HFF-Myc (cell line): ENCODE results near the gene NFE2L3.
A peak's percentile ranks its signal among the peaks of the same experiment; 100 is the strongest.

Experiments used
- DNase-seq: peaks from one replicate; pipeline ENCODE4 v3.0.0-alpha.2; 2011; ENCODE audit warnings: low read depth; ENCODE audit errors: extremely low read depth
- H3K4me3 ChIP-seq: replicated peaks from 2 replicates; pipeline ENCODE4 v1.5.1; 2011; ENCODE audit warnings: low read depth, mild to moderate bottlenecking, control low read depth, low read length
- TF ChIP-seq, protein P1 (sequence below): IDR thresholded peaks from 2 replicates; pipeline ENCODE4 v1.5.1; 2012; ENCODE audit warnings: mild to moderate bottlenecking, low read depth, low read length, control low read depth; ENCODE audit errors: missing control alignments

NFE2L3 gene

GRCh38 chr7:26200444-26201246 is 48.6 kb downstream of the NFE2L3 start, which contains the start of gene HNRNPA2B1:
TSS of gene HNRNPA2B1 (minus strand) at chr7:26200746. CDS start at chr7:26200577, 169 bp downstream.
- peak within 1 kb of the TSS; percentile 87 for H3K4me3 ChIP-seq
- peak; percentile 92 for DNase-seq
- TF ChIP-seq, protein P1, sequence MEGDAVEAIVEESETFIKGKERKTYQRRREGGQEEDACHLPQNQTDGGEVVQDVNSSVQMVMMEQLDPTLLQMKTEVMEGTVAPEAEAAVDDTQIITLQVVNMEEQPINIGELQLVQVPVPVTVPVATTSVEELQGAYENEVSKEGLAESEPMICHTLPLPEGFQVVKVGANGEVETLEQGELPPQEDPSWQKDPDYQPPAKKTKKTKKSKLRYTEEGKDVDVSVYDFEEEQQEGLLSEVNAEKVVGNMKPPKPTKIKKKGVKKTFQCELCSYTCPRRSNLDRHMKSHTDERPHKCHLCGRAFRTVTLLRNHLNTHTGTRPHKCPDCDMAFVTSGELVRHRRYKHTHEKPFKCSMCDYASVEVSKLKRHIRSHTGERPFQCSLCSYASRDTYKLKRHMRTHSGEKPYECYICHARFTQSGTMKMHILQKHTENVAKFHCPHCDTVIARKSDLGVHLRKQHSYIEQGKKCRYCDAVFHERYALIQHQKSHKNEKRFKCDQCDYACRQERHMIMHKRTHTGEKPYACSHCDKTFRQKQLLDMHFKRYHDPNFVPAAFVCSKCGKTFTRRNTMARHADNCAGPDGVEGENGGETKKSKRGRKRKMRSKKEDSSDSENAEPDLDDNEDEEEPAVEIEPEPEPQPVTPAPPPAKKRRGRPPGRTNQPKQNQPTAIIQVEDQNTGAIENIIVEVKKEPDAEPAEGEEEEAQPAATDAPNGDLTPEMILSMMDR, result no peak

- no peak for DNase-seq
- TF ChIP-seq, protein P1, result no peak
- peak within 1 kb of the TSS; percentile 87 for H3K4me3 ChIP-seq
Measured at GRCh38 chr7:26201247-26202018, 49.4 kb downstream of the NFE2L3 start, which contains the start of gene CBX3. TSS of gene CBX3 (plus strand) at chr7:26201745. CDS start at chr7:26202999, 1,254 bp downstream.

DNA sequence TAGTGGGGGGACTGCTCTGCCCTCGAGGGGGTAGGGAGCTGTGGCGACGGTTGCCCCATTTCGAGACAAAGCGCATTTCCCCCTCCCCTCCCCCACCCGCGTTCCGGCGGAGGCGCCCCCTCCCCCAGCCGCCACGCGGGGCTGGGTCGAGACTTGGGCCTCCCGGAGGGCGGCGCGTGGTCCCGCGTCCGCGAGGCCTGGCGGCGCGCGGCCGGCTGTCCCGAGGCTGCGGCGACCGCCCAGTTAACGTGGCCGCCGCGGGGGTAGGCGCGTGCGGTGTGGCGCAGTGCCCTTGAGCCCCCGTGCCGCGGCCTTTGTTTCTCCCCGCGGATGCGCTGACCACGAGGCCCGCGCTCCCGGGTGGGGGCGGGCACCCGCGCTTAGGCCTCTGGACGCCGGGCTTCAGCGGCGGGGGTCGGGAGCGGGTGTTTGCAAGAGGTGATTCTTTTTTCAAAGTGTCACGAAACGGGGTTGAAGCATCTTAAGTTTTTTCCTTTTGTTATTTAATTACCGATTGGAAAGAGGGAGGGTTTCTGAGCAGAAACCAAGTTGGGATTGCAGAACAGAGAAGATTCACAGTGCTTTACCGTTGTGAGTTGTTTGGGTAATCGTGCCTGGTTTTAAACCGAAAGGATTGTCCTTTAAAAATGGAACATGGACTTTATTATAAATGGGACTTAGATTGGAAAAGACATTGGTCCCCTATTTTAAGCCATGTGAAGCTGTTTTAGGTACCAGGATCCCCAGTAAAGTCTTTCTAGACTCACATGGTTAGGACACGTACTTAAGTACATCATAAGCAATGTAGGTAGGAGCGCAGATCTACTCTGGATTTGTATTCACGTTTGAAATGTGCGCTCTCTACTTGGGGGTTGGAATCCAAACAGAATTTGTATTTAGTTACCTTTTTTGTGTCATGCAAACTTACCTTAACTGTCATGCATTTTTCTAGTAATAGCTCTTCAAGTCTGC is 50.3 kb downstream of the NFE2L3 start:
- H3K4me3 ChIP-seq, result peak overlapping the region; percentile 87
- TF ChIP-seq, protein P1, result no peak
- no peak for DNase-seq

GRCh38 chr7:26203016-26203415 is 51.0 kb downstream of the NFE2L3 start:
- H3K4me3 ChIP-seq, result peak overlapping the region; percentile 87
- TF ChIP-seq, protein P1, result no peak
- DNase-seq, result no peak

DNA sequence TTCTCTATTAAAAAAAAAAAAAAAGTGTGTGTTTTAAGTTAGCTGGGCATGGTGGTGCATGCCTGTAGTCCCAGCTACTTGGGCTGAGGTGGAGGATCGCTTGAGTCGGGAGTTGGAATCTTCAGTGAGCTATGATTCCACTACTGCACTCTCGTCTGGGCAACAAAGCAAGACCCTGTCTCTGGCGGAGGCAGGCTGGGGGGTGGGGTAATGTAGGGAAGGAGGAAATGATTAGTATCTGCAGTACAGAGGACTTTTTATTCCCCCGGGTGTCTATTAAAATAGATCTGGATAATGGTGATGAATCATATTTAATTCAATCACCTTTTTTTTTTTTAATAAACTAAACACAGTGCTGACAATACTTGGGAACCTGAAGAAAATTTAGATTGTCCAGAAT is 56.0 kb downstream of the NFE2L3 start:
- TF ChIP-seq, protein P1, result no peak
- DNase-seq, result no peak
- H3K4me3 ChIP-seq, result no peak overlapping the region
